WERI-Rb-1 (cell line): ENCODE data around the gene VMP1.
"Not testable (repeated sequence)": the region's sequence is repeated elsewhere in the genome, so short reads cannot be mapped to it uniquely, and the experiment has no call there.

Experiments used
- DNase-seq: peaks from one replicate; pipeline ENCODE4 v3.0.0-alpha.2; 2020
- H3K27ac ChIP-seq: fragments of 250-450 bp; sonication (Bioruptor Pico); 2 replicates; pipeline ENCODE4 v1.5.1; 2020; ENCODE audit warnings: mild to moderate bottlenecking, moderate library complexity
- H3K27me3 ChIP-seq: fragments of 250-450 bp; sonication (Bioruptor Pico); 2 replicates; pipeline ENCODE4 v1.5.1; 2021; ENCODE audit warnings: mild to moderate bottlenecking, low read depth, moderate library complexity; ENCODE audit not compliant: insufficient read depth, severe bottlenecking
- H3K36me3 ChIP-seq: fragments of 250-450 bp; sonication (Bioruptor Pico); 2 replicates; pipeline ENCODE4 v1.5.1; 2020; ENCODE audit warnings: mild to moderate bottlenecking, moderate library complexity
- H3K4me3 ChIP-seq: 2 replicates; pipeline ENCODE4 v1.5.1; 2011; ENCODE audit warnings: low read depth, mild to moderate bottlenecking, control low read depth, low read length
- H3K9me3 ChIP-seq: fragments of 250-450 bp; sonication (Bioruptor Pico); 2 replicates; pipeline ENCODE4 v1.5.1; 2021; ENCODE audit warnings: mild to moderate bottlenecking, moderate library complexity; ENCODE audit not compliant: severe bottlenecking
- CTCF ChIP-seq: IDR thresholded peaks from 2 replicates; pipeline ENCODE4 v1.5.1; 2011; ENCODE audit warnings: low read depth, mild to moderate bottlenecking, control low read depth, inconsistent platforms, low read length

VMP1 gene

GRCh38 chr17:59870482-59870881, 163.0 kb downstream of the VMP1 start:
- TF ChIP-seq CTCF: no peak
- H3K9me3 ChIP-seq: no peaks in the 10 kb centered on the region
- H3K27me3 ChIP-seq: no peaks in the 10 kb centered on the region
- no peak overlapping the region for H3K27ac ChIP-seq
- peaks cover 61% of the 10 kb centered on the region for H3K36me3 ChIP-seq
- DNase-seq: no peak
- H3K4me3 ChIP-seq: no peak overlapping the region

- no peak for TF ChIP-seq CTCF
- Histone ChIP-seq H3K27me3 (no peaks in the 10 kb centered on the region), H3K4me3 (no peak overlapping the region), H3K36me3 (peaks cover 62% of the 10 kb centered on the region), H3K9me3 (no peaks in the 10 kb centered on the region), H3K27ac (no peak overlapping the region)
- DNase-seq: no peak
These were observed 164.9 kb downstream of the VMP1 start for GRCh38 chr17:59872351-59872750.

- DNase-seq, H3K9me3 ChIP-seq, H3K4me3 ChIP-seq: not testable (repeated sequence)
These were observed 166.0 kb downstream of the VMP1 start for GRCh38 chr17:59873414-59873813.

GRCh38 chr17:59874376-59874775, 166.9 kb downstream of the VMP1 start:
- Histone ChIP-seq H3K4me3 (no peak overlapping the region), H3K27ac (no peak overlapping the region), H3K36me3 (peaks cover 72% of the 10 kb centered on the region), H3K27me3 (no peaks in the 10 kb centered on the region), H3K9me3 (no peaks in the 10 kb centered on the region)
- DNase-seq: no peak
- no peak for TF ChIP-seq CTCF

More at GRCh38 chr17:59873414-59873813, 166.0 kb downstream of the VMP1 start:
- not testable (repeated sequence) for H3K27ac ChIP-seq, H3K27me3 ChIP-seq
- peaks cover 66% of the 10 kb centered on the region for H3K36me3 ChIP-seq

GRCh38 chr17:59876107-59876506, 168.7 kb downstream of the VMP1 start:
- Histone ChIP-seq H3K27ac (no peak overlapping the region), H3K27me3 (no peaks in the 10 kb centered on the region), H3K4me3 (no peak overlapping the region), H3K36me3 (peaks cover 71% of the 10 kb centered on the region), H3K9me3 (no peaks in the 10 kb centered on the region)
- no peak for DNase-seq
- no peak for TF ChIP-seq CTCF

GRCh38 chr17:59877965-59878364, 170.5 kb downstream of the VMP1 start:
- no peak for DNase-seq
- H3K36me3 ChIP-seq: peaks cover 70% of the 10 kb centered on the region
- H3K27me3 ChIP-seq: no peaks in the 10 kb centered on the region
- H3K9me3 ChIP-seq: no peaks in the 10 kb centered on the region
- TF ChIP-seq CTCF: no peak
- H3K4me3 ChIP-seq: no peak overlapping the region
- no peak overlapping the region for H3K27ac ChIP-seq
